H1 (cell line): Measurements from ENCODE around the gene PML.

Experiments
- POLR2A ChIP-seq, 2 experiments: IDR thresholded peaks; 1 replicate in 1 of 2; 2 replicates in 1 of 2; pipeline ENCODE4 v1.6.1; 2011; ENCODE audit warnings: low read depth in 2 of 2, low read length in 2 of 2, mild to moderate bottlenecking in 2 of 2; ENCODE audit errors: control extremely low read depth in 1 of 2
- POLR2AphosphoS5 ChIP-seq: IDR thresholded peaks from 2 replicates; pipeline ENCODE4 v1.6.1; 2011; ENCODE audit warnings: low read depth, low read length
- YY1 ChIP-seq: IDR thresholded peaks from 2 replicates; pipeline ENCODE4 v1.6.1; 2011; ENCODE audit warnings: low read depth, mild to moderate bottlenecking, low read length

DNA sequence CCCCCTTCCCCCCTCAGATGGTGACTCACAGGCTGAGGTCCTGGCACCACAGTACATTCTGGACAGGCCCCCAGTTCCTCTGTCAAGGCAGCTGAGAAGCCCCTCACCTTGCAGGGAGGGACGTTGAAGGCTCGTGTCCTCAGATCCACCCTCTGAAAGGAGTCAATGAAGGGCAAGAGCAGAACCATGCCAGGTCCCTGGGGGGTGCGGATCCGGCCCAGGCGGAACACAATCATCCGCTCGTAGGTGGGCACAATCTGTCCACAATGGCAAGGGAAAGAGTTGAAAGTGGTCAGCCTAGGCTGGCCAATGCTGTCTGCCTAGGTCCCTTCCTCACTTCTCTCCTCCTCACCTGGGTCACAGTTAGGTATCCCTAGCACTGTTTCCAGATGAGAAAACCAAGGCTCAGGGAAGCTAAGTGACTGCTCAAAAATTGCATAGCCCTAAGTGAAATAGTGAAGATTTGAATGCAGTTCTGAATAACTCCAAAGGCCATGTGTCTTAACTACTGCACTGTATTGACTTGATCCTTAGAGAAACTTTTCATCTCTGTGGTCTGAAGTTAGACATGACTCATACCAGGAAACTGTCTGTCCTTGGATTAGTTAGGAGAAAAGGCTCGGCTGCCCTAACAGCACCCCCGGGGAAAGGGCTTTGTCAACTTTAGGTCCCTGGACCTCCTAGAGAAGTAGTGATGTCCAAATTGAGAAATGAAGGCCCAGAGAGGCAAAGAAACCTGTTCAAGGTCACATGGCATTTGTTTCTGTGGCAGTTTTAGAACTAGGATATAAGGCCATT lies 5.3 kb upstream of the PML start:
- TF ChIP-seq POLR2AphosphoS5 (no peak), YY1 (no peak), POLR2A (IDR thresholded peaks at IDR 0.05; ENCODE audit: control extremely low read depth in 1 of 2, low read depth in 2 of 2, low read length in 2 of 2) (no peak)
